ENCODE data around the gene HSP90AB1. TPM values are rescaled to one million over a fixed set of nuclear protein-coding genes. Genes with fewer than 3 reads are reported as not detected.

Gene HSP90AB1
- total and polyA plus RNA-seq, 7 experiments from 2014 or later, result 345 to 750 (median 377) TPM

DNA sequence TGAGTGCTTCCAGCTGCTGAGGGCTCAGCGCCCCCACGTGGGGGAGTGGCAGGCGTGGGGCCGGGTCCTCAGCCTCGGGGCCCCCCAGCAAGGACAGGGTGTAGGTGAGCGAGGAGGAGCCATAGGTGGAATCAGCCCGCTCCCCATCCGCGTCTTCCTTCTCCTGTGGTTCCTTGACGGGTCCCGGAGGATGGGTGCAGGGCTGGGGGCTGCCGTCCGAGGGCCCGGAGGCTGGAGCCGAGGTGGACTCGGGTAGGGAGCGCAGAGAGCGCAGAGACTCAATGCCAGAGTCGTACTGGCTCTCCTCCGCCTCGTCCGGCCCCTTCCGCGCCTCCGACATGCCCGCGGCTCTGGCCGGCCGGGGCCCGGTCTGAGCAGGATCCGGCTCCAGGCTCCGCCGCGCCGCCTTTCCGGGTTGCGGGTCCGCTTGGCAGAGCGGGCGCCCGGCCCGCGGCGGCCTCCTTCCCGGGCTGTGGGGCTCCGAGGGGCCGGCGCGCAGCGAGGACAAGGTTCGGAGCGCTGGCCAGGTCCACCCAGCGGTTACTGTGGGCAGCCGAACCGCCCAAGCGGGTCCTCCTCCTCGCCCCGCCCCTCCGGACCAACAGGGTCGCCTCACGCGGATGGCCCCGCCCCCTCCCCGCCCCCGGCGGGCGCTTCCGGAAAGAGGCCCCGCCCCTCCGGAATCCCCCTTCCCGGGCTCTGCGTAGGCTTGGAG lies 18.3 kb downstream of the HSP90AB1 start, which contains the start of gene NFKBIE:
NFKBIE (minus strand) TSS at position 545 of the 715 bp plus-strand sequence; CDS start at position 340, 205 bp downstream.
- Mint-ChIP-seq H3K27ac (peak within 1 kb of the TSS; percentile 90 to 96 (median 92)), H3K4me3 (peak within 1 kb of the TSS; percentile 87 to 99 (median 94)), H3K36me3 (peaks cover 0 to 18% (median 5%) of the 10 kb centered on the region in 5 donors), H3K9me3 (no peaks in the 10 kb centered on the region), H3K27me3 (peaks cover 15 to 22% (median 16%) of the 10 kb centered on the region in 5 donors), H3K4me1 (peaks cover 32 to 57% (median 43%) of the 10 kb centered on the region in 7 donors)
- H3K4me3 ChIP-seq (ENCODE audit: low read length), result peak within 1 kb of the TSS; percentile 85
- ChIA-PET CTCF (interaction anchor here (1.0 to 5.2 kb wide), 4 partner anchors 9 to 44 kb away, joined by 3 to 50 read pairs (median 4); partner anchors contain the start of gene HSP90AB1), POLR2A (interaction anchor here (1.2 to 3.7 kb wide), 5 partner anchors 10 to 41 kb away, joined by 4 to 33 read pairs (median 8); partner anchors contain the start of genes HSP90AB1 and SLC29A1)
- ATAC-seq (peak; percentile 92), DNase-seq (peak; percentile 87 to 99 (median 93))
- H3K36me3 ChIP-seq (ENCODE audit: control insufficient read depth in 2 of 3, insufficient read depth in 3 of 3, low read length in 3 of 3), result peaks cover 0 to 13% (median 0%) of the 10 kb centered on the region in 3 experiments
- intact Hi-C loops (cut with micrococcal nuclease), result loop anchor here (1.0 to 2.0 kb wide), 9 partner anchors 8 to 138 kb away; partner anchors contain the start of genes CDC5L (in 2 of the 2), SLC29A1 (in 2 of the 2), SLC35B2 (in 2 of the 2) and AARS2 (in 1 of the 2)
- no peaks in the 10 kb centered on the region for H3K9me3 ChIP-seq (ENCODE audit: control insufficient read depth in 2 of 3, low read length in 3 of 3)
- peaks cover 0 to 8% of the 10 kb centered on the region in 2 donors for H3K27me3 ChIP-seq (ENCODE audit: control insufficient read depth in 2 of 2, insufficient read depth in 2 of 2, low read length in 2 of 2)
- H3K4me1 ChIP-seq (ENCODE audit: control insufficient read depth in 2 of 2, insufficient read depth in 2 of 2, low read length in 2 of 2), result peaks cover 30% of the 10 kb centered on the region in 2 donors
- H3K27ac ChIP-seq (ENCODE audit: low read depth, low read length), result peak within 1 kb of the TSS; percentile 97

DNA sequence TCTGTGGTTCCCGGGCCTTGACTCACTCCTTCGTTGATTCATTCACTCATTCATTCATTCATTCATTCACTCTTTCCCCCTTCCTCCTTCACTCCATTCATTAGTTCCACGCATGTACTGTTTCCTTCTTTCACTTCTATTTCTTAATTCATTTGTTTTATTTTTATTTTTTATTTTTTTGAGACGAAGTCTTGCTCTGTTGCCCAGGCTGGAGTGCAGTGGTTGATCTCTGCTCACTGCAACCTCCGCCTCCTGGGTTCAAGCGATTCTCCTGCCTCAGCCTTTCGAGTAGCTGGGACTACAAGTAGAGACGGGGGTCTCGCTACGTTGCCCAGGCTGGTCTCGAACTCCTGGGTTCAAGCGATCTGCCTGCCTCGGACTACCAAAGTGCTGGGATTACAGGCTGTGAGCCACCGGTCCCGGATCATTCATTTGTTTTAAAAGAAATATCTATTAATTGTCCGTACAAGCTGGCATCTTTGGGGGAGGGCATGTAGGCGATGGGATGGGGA lies 18.9 kb downstream of the HSP90AB1 start:
- intact Hi-C loops (cut with micrococcal nuclease), result loop anchor here (1.0 to 2.0 kb wide), 9 partner anchors 8 to 138 kb away; partner anchors contain the start of genes CDC5L (in 2 of the 2), SLC29A1 (in 2 of the 2), SLC35B2 (in 2 of the 2) and AARS2 (in 1 of the 2)
- H3K9me3 ChIP-seq (ENCODE audit: control insufficient read depth in 2 of 3, low read length in 3 of 3), result no peaks in the 10 kb centered on the region
- DNase-seq (no peak), ATAC-seq (no peak)
- peak overlapping the region; percentile 97 for H3K27ac ChIP-seq (ENCODE audit: low read depth, low read length)
- H3K27me3 ChIP-seq (ENCODE audit: control insufficient read depth in 2 of 2, insufficient read depth in 2 of 2, low read length in 2 of 2), result peaks cover 0 to 8% of the 10 kb centered on the region in 2 donors
- peaks cover 0 to 7% (median 0%) of the 10 kb centered on the region in 3 experiments for H3K36me3 ChIP-seq (ENCODE audit: control insufficient read depth in 2 of 3, insufficient read depth in 3 of 3, low read length in 3 of 3)
- H3K27ac Mint-ChIP-seq, result peak overlapping the region; percentile 77 to 96 (median 91)
- ChIA-PET CTCF (interaction anchor here (1.6 to 5.2 kb wide), 2 partner anchors 10 to 39 kb away, joined by 10 to 50 read pairs; partner anchors contain the start of gene SLC35B2), POLR2A (interaction anchor here (1.3 to 3.7 kb wide), 4 partner anchors 11 to 42 kb away, joined by 3 to 33 read pairs (median 10); partner anchors contain the start of genes HSP90AB1 and SLC29A1)
- no peaks in the 10 kb centered on the region for H3K9me3 Mint-ChIP-seq
- H3K36me3 Mint-ChIP-seq, result peaks cover 0 to 17% (median 4%) of the 10 kb centered on the region in 5 donors
- peaks cover 30% of the 10 kb centered on the region in 2 donors for H3K4me1 ChIP-seq (ENCODE audit: control insufficient read depth in 2 of 2, insufficient read depth in 2 of 2, low read length in 2 of 2)
- peaks cover 32 to 57% (median 43%) of the 10 kb centered on the region in 7 donors for H3K4me1 Mint-ChIP-seq
- H3K4me3 Mint-ChIP-seq, result peak overlapping the region; percentile 87 to 99 (median 94)
- peaks cover 15 to 22% (median 17%) of the 10 kb centered on the region in 5 donors for H3K27me3 Mint-ChIP-seq
- H3K4me3 ChIP-seq (ENCODE audit: low read length), result peak overlapping the region; percentile 85

DNA sequence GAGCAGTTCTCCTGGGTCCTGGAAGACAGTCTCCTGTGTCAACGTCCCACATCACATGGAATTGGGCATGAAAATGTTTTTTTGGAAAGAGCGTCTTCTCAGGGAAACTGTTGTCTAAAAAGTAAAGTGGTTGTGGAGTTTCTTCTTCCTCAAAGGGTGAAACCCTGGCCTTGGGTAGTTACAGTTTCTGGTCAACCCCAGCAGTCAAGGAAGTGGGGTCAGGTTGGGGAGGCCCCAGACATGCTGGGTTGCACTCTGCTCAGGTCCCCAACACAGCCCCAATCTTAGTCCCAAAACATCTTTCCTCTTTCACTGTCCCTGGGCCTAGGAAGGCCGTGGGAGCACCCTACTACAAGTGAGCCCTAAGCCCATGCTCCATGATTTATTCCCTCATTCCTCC lies 19.4 kb downstream of the HSP90AB1 start:
- Mint-ChIP-seq H3K27ac (peak overlapping the region; percentile 55 to 96 (median 90)), H3K27me3 (peaks cover 15 to 26% (median 21%) of the 10 kb centered on the region in 5 donors), H3K4me3 (peak overlapping the region; percentile 87 to 99 (median 94)), H3K4me1 (peaks cover 26 to 54% (median 42%) of the 10 kb centered on the region in 7 donors), H3K9me3 (no peaks in the 10 kb centered on the region), H3K36me3 (peaks cover 0 to 15% (median 0%) of the 10 kb centered on the region in 5 donors)
- H3K27me3 ChIP-seq (ENCODE audit: control insufficient read depth in 2 of 2, insufficient read depth in 2 of 2, low read length in 2 of 2), result peaks cover 0 to 10% of the 10 kb centered on the region in 2 donors
- peaks cover 30% of the 10 kb centered on the region in 2 donors for H3K4me1 ChIP-seq (ENCODE audit: control insufficient read depth in 2 of 2, insufficient read depth in 2 of 2, low read length in 2 of 2)
- H3K27ac ChIP-seq (ENCODE audit: low read depth, low read length), result peak overlapping the region; percentile 97
- CTCF ChIA-PET, result interaction anchor here (0.6 to 5.2 kb wide), 6 partner anchors 10 to 72 kb away, joined by 3 to 50 read pairs (median 6); partner anchors contain the start of genes HSP90AB1 and SLC35B2
- H3K4me3 ChIP-seq (ENCODE audit: low read length), result no peak overlapping the region
- H3K9me3 ChIP-seq (ENCODE audit: control insufficient read depth in 2 of 3, low read length in 3 of 3), result no peaks in the 10 kb centered on the region
- intact Hi-C loops (cut with micrococcal nuclease), result no loop called here
- ATAC-seq (no peak), DNase-seq (no peak)
- POLR2A ChIA-PET, result interaction anchor here (1.3 to 3.7 kb wide), 4 partner anchors 10 to 43 kb away, joined by 3 to 33 read pairs (median 6); partner anchors contain the start of genes HSP90AB1 and SLC29A1
- peaks cover 0 to 4% (median 0%) of the 10 kb centered on the region in 3 experiments for H3K36me3 ChIP-seq (ENCODE audit: control insufficient read depth in 2 of 3, insufficient read depth in 3 of 3, low read length in 3 of 3)

DNA sequence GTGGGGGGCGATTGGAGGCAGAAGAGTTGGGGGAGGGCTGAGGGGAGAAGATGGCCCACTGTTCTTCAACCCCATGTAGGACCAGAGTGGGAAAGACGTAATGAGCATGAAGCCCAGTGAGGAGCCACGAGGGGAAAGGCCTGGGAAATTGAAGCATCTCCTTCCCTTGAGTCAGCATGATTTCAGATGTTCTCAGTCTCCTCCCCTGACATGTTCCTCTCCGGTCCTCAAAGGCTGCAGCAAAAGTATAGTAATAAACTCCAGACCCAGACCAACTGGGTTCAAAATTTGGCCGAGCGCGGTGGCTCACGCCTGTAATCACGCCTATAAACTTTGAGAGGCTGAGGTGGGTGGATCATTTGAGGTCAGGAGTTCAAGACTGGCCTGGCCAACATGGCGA lies 20.4 kb downstream of the HSP90AB1 start:
- peaks cover 27 to 29% of the 10 kb centered on the region in 2 donors for H3K4me1 ChIP-seq (ENCODE audit: control insufficient read depth in 2 of 2, insufficient read depth in 2 of 2, low read length in 2 of 2)
- ChIA-PET CTCF (interaction anchor here (0.8 to 5.2 kb wide), 8 partner anchors 11 to 88 kb away, joined by 3 to 50 read pairs (median 4); partner anchors contain the start of gene SLC35B2), POLR2A (interaction anchor here (1.2 to 3.7 kb wide), 4 partner anchors 11 to 169 kb away, joined by 3 to 33 read pairs (median 3); partner anchors contain the start of gene HSP90AB1)
- no peak for ATAC-seq
- H3K27me3 ChIP-seq (ENCODE audit: control insufficient read depth in 2 of 2, insufficient read depth in 2 of 2, low read length in 2 of 2), result peaks cover 0 to 16% of the 10 kb centered on the region in 2 donors
- Mint-ChIP-seq H3K27ac (peak overlapping the region in 5 of 9 donors; percentile 25 to 59 (median 44)), H3K4me3 (peak overlapping the region in 1 of 10 donors; percentile 2), H3K27me3 (peaks cover 20 to 36% (median 28%) of the 10 kb centered on the region in 5 donors), H3K4me1 (peaks cover 25 to 52% (median 40%) of the 10 kb centered on the region in 7 donors), H3K36me3 (peaks cover 0 to 15% (median 0%) of the 10 kb centered on the region in 5 donors), H3K9me3 (no peaks in the 10 kb centered on the region)
- no peak for DNase-seq
- H3K4me3 ChIP-seq (ENCODE audit: low read length), result no peak overlapping the region
- no peaks in the 10 kb centered on the region for H3K9me3 ChIP-seq (ENCODE audit: control insufficient read depth in 2 of 3, low read length in 3 of 3)
- no peak overlapping the region for H3K27ac ChIP-seq (ENCODE audit: low read depth, low read length)
- H3K36me3 ChIP-seq (ENCODE audit: control insufficient read depth in 2 of 3, insufficient read depth in 3 of 3, low read length in 3 of 3), result peaks cover 0 to 4% (median 0%) of the 10 kb centered on the region in 3 experiments
- intact Hi-C loops (cut with micrococcal nuclease), result no loop called here

DNA sequence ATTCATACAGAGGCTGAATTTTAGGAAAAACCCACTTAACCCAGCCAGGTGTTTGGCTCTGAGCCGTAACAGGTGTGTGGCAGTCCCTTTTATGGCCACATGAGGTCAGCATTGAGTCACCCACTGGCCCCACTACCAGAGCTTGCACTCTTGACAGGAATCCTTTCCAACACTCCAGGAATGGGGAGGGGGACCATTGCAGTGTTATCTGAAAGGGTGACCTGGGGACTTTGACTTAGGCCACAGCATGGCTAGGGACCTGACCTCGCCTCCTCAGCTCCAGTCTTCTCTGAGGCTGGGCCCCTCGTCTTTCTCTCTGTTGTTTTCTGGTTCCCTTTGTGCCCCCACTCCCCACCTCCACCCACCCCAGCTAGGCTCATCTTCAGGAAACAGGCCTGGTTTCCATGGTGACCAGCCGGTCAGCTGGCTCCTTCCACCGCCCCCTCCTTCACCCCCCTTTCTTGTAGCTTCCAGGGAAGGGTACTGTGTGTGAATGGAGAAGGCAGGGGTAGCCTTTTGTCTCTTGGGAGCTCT lies 21.3 kb downstream of the HSP90AB1 start:
- Mint-ChIP-seq H3K9me3 (no peaks in the 10 kb centered on the region), H3K27ac (peak overlapping the region in 4 of 9 donors; percentile 55 to 81 (median 72)), H3K36me3 (peaks cover 0 to 11% (median 0%) of the 10 kb centered on the region in 5 donors), H3K4me3 (peak overlapping the region in 2 of 10 donors; percentile 25 to 73), H3K27me3 (peaks cover 29 to 43% (median 37%) of the 10 kb centered on the region in 5 donors), H3K4me1 (peaks cover 16 to 43% (median 31%) of the 10 kb centered on the region in 7 donors)
- CTCF ChIA-PET, result interaction anchor here (0.8 to 5.2 kb wide), 11 partner anchors 9 to 89 kb away, joined by 3 to 50 read pairs (median 5); partner anchors contain the start of genes AARS2 and SLC35B2
- peaks cover 19% of the 10 kb centered on the region in 2 donors for H3K4me1 ChIP-seq (ENCODE audit: control insufficient read depth in 2 of 2, insufficient read depth in 2 of 2, low read length in 2 of 2)
- POLR2A ChIA-PET, result interaction anchor here (0.7 to 1.6 kb wide), 6 partner anchors 11 to 170 kb away, joined by 3 to 8 read pairs (median 4); partner anchors contain the start of genes HSP90AB1 and SLC35B2
- H3K27ac ChIP-seq (ENCODE audit: low read depth, low read length), result no peak overlapping the region
- no peak overlapping the region for H3K4me3 ChIP-seq (ENCODE audit: low read length)
- peaks cover 0 to 20% of the 10 kb centered on the region in 2 donors for H3K27me3 ChIP-seq (ENCODE audit: control insufficient read depth in 2 of 2, insufficient read depth in 2 of 2, low read length in 2 of 2)
- DNase-seq (peak in 8 of 9 donors; percentile 42 to 68 (median 63)), ATAC-seq (no peak)
- peaks cover 0 to 4% (median 0%) of the 10 kb centered on the region in 3 experiments for H3K36me3 ChIP-seq (ENCODE audit: control insufficient read depth in 2 of 3, insufficient read depth in 3 of 3, low read length in 3 of 3)
- H3K9me3 ChIP-seq (ENCODE audit: control insufficient read depth in 2 of 3, low read length in 3 of 3), result no peaks in the 10 kb centered on the region
- intact Hi-C loops (cut with micrococcal nuclease), result loop anchor here (1.0 to 2.0 kb wide), 5 partner anchors 36 to 189 kb away; partner anchors contain the start of gene AARS2 (in 1 of the 2)

All from naive thymus-derived CD4-positive, alpha-beta T cell (primary cell).